Activated naive CD4-positive, alpha-beta T cell treated with anti-CD3 and anti-CD28 coated beads, Interleukin-2, amount 10 ng/mL, durations not matched to agents 5 hours and 36 hours (primary cell): ENCODE measurements around the gene CSTA. TPM values are rescaled to one million over a fixed set of nuclear protein-coding genes. Genes with fewer than 3 reads are reported as not detected.

Source experiments
- total RNA-seq, 2 experiments: library from RNA; stranded (reverse); gene quantifications; one replicate each; pipeline ENCODE4 v1.2.3, GENCODE V29; 2021

The CSTA gene, protein sequence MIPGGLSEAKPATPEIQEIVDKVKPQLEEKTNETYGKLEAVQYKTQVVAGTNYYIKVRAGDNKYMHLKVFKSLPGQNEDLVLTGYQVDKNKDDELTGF
- not detected for total RNA-seq

DNA sequence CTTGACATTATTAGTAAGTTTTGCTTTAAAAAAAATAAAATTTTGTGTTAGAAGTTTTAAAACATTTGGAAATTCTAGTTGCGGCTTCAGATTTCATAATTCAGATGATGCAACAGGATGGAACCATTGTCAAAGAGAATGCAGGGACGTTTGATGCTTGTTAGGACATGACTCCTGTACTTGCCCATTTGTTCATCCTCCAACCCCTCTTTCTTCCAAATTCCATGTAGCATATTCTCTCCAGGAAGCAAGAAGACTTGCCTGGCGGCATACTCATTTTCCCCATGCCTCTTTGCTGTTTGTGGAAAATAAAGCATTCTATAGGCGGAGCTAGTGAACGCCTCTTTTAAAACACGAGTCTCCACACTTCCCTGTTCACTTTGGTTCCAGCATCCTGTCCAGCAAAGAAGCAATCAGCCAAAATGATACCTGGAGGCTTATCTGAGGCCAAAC lies at the start of gene CSTA:
CSTA (plus strand) TSS at position 378 of the 453 bp plus-strand sequence; CDS start at position 423, 45 bp downstream.

DNA sequence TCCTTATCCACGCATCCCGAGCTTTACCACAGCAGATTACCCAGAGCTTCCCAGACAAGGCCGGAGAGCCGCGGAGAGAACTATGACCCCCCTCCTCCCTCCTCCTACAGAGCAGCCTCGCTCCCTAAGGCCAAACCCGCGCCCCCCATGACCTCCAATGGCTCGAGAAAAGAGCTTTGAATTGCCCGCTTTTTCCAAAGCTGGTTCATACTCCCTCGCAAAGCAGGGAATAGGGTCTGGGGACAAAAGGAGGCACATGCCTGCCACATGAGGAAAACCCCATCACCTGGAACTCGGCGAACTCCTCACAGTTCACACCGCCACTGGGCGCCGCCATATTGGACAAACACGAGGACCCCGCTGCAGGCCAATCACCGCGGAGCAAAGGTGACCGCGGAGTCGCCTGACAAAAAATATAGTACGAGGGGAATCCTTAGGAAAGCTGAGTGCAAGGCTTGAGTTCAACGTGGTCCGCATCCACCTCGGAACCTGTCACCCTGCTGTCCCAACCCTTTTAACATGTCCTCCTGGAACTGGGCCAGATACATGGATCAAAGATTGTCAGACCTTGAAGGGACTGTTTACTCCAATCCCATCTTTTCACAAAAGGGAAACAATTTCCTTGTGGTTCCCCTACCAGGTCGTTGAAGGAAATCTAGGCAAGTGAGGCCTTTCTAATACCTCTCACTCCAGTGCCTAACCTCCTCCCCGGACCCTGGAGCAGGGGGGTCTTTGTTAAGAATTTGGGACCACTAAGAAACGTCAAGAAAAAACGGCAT lies 58.0 kb downstream of the CSTA start, which contains the start of gene MIX23:
MIX23 (minus strand) TSS at position 344 of the 779 bp plus-strand sequence; CDS start at position 337, 7 bp downstream.

DNA sequence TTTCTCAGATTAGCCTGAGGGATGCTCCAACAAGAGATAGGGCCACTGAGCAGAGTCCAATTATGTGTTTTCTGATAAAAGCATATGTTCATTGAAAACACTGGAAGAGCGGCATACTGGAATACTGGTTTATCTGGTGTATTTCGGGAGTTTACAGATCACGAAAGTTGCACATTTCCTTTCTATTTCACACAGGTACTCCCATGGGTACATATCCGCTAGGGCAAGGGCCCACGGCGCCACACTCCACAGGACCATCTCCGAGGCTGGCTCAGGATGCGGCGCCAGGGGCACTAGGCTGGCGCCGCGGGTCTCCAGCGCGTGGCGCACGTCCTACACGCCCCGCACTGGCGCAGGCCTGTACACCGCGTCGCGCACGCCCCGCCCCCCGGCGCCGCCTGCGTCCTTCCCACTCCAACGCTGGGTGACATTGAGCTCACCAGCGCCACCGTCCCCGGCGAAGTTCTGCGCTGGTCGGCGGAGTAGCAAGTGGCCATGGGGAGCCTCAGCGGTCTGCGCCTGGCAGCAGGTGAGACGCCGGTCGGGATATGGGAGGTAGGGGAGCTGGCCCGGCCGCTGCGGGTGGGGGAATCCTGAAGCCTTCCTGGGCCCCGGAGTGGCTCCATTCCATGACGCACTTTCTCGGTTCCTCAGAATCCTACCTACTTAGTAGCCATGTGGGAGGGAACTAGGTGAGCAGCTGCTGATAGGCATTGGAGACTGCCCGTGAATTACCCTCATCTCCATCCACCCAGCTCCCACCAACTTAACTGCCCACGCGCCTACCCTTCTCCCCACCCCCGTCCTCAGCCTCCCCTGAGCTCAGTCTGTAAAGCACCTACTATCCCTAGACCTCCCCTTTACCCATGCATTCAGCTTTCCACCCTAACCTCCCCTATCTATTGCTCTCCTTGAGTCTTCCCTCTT lies 59.0 kb downstream of the CSTA start, which contains the start of gene FAM162A:
FAM162A (plus strand) TSS at position 412 of the 927 bp plus-strand sequence; CDS start at position 496, 84 bp downstream.

Other genes starting within 250 kb of the CSTA start
- not detected for gene CASR, start 141.6 kb upstream of the CSTA start, total RNA-seq
- gene MIX23, start 58.0 kb downstream of the CSTA start, total RNA-seq: 10 to 100 TPM; 25.3 to 30.7 TPM
- 10 to 100 TPM; 60.3 to 60.4 TPM for gene FAM162A, start 58.9 kb downstream of the CSTA start, total RNA-seq
- 1 to 10 TPM; 5.7 to 5.8 TPM for gene WDR5B, start 90.8 kb downstream of the CSTA start, total RNA-seq
- gene KPNA1, start 189.7 kb downstream of the CSTA start, total RNA-seq: 10 to 100 TPM; 50.5 to 51.1 TPM
- 10 to 100 TPM; 92.5 to 98.4 TPM for gene PARP9, start 239.1 kb downstream of the CSTA start, total RNA-seq
- gene DTX3L, start 239.1 kb downstream of the CSTA start, total RNA-seq: 10 to 100 TPM; 92.4 to 94.8 TPM